K562 (cell line): ENCODE data around the gene XPR1. TPM values are rescaled to one million over a fixed set of nuclear protein-coding genes. Genes with fewer than 3 reads are reported as not detected.
"Not testable (repeated sequence)": the region's sequence is repeated elsewhere in the genome, so short reads cannot be mapped to it uniquely, and the experiment has no call there.

ENCODE experiments used
- ATAC-seq: fragments of 200-7000 bp; cut with Tn5 transposase; 3 replicates; pipeline ENCODE4 v1.9.1; 2020; ENCODE audit warnings: moderate library complexity
- BruUV-seq: library from RNA; stranded (reverse); fragments of 400-500 nt; replicated peaks from 2 replicates; lab custom pipeline; 2021; lab: Mats Ljungman, UMichigan
- CTCF ChIA-PET: fragments of 300-600 bp; formaldehyde crosslinking; extraction: SDS; loops from one replicate; lab custom pipeline; 2021; ENCODE audit warnings: low intra/inter-chr PET ratio; lab: Yijun Ruan, JAX
- POLR2A ChIA-PET: fragments of 300-600, 350-650 bp; sonication (Branson Sonifier 250); formaldehyde crosslinking; extraction: SDS; loops from one replicate; lab custom pipeline; 2021; ENCODE audit warnings: antibody characterized with exemption, inconsistent platforms; lab: Yijun Ruan, JAX
- DNase-seq, 4 experiments: peaks; one replicate each; pipeline versions ENCODE4 v3.0.0 to v3.0.0-alpha.2; 2011 to 2018; ENCODE audit warnings: low spot score in 3 of 4, mixed read lengths in 3 of 4; ENCODE audit errors: extremely low read depth in 1 of 4
- FAIRE-seq: peaks from 2 replicates; lab custom pipeline; 2011; peaks lifted over from hg19 to GRCh38; lab: Jason Lieb, UNC
- H2AFZ ChIP-seq: 2 replicates; pipeline ENCODE4 v1.6.0; 2011; ENCODE audit warnings: low read depth, low read length, control low read depth, inconsistent platforms
- H3K27ac ChIP-seq: fragments of 200-600 bp; 3 replicates; pipeline ENCODE4 v1.8.0; 2011; ENCODE audit warnings: low read depth, mild to moderate bottlenecking, control low read depth, inconsistent platforms, low read length, moderate library complexity, mixed read lengths; ENCODE audit errors: extremely low read depth
- H3K27me3 ChIP-seq, 2 experiments: fragments of 300-600 bp in 1 of 2; 2 replicates in 1 of 2; 3 replicates in 1 of 2; pipeline versions ENCODE4 v1.6.0 to v1.8.0; 2011; ENCODE audit warnings: inconsistent platforms in 2 of 2, low read length in 2 of 2, mild to moderate bottlenecking in 1 of 2, mixed read lengths in 1 of 2, moderate library complexity in 1 of 2; ENCODE audit not compliant: control insufficient read depth in 2 of 2, insufficient read depth in 2 of 2
- H3K36me3 ChIP-seq: fragments of 300-600 bp; 3 replicates; pipeline ENCODE4 v1.8.0; 2011; ENCODE audit warnings: mild to moderate bottlenecking, low read length, inconsistent platforms; ENCODE audit not compliant: control insufficient read depth, insufficient read depth
- H3K4me1 ChIP-seq, 2 experiments: fragments of 200-600 bp in 1 of 2; replicated peaks in 1 of 2; 2 replicates in 1 of 2; 3 replicates in 1 of 2; pipeline versions ENCODE4 v1.5.1 to v1.8.0; 2011; ENCODE audit warnings: inconsistent platforms in 2 of 2, low read length in 2 of 2, mild to moderate bottlenecking in 1 of 2, mixed read lengths in 1 of 2, moderate library complexity in 1 of 2; ENCODE audit not compliant: control insufficient read depth in 2 of 2, insufficient read depth in 2 of 2
- H3K4me2 ChIP-seq: 2 replicates; pipeline ENCODE4 v1.6.1; 2011; ENCODE audit warnings: low read length, control low read depth, inconsistent platforms, mixed read lengths; ENCODE audit not compliant: insufficient read depth
- H3K4me3 ChIP-seq: fragments of 200-600 bp; sonication (generic), shearing (Covaris generic); 2 replicates; pipeline ENCODE4 v1.5.1; 2016; ENCODE audit warnings: control low read depth, inconsistent platforms
- H3K79me2 ChIP-seq: fragments of 200-600 bp; 3 replicates; pipeline ENCODE4 v1.8.0; 2011; ENCODE audit warnings: low read length, inconsistent platforms; ENCODE audit not compliant: control insufficient read depth, insufficient read depth
- H3K9ac ChIP-seq, 2 experiments: 2 replicates each; pipeline versions ENCODE4 v1.6.0 to v1.6.1; 2011; ENCODE audit warnings: low read depth in 2 of 2, low read length in 2 of 2, control low read depth in 1 of 2, inconsistent platforms in 1 of 2, mild to moderate bottlenecking in 1 of 2, mixed read lengths in 1 of 2; ENCODE audit not compliant: insufficient read depth in 1 of 2
- H3K9me1 ChIP-seq: one replicate; pipeline ENCODE4 v1.6.0; 2011; ENCODE audit warnings: inconsistent platforms, mild to moderate bottlenecking, low read length, moderate library complexity; ENCODE audit not compliant: control insufficient read depth, insufficient read depth
- H3K9me3 ChIP-seq: replicated peaks from 2 replicates; pipeline ENCODE4 v1.5.1; 2011; ENCODE audit warnings: low read depth, low read length, inconsistent platforms; ENCODE audit not compliant: control insufficient read depth, insufficient read depth
- H4K20me1 ChIP-seq: replicated peaks from 2 replicates; pipeline ENCODE4 v1.6.1; 2011; ENCODE audit warnings: low read length, inconsistent platforms, mixed read lengths; ENCODE audit not compliant: control insufficient read depth, insufficient read depth
- GATA2 ChIP-seq: sonication (generic); formaldehyde crosslinking; IDR thresholded peaks from 2 replicates; pipeline ENCODE4 v1.4.0; 2020; ENCODE audit warnings: mild to moderate bottlenecking, missing genetic modification reagents
- KDM1A ChIP-seq, 2 experiments: fragments of 450-650 bp; IDR thresholded peaks; 2 replicates each; pipeline ENCODE4 v1.6.1; 2016; ENCODE audit warnings: mild to moderate bottlenecking in 2 of 2
- MXD1 ChIP-seq: fragments of 250-450 bp; sonication (Bioruptor Pico); IDR thresholded peaks from 2 replicates; pipeline ENCODE4 v1.8.0; 2021; ENCODE audit warnings: borderline replicate concordance, mild to moderate bottlenecking, moderate library complexity; ENCODE audit not compliant: poor library complexity, severe bottlenecking
- WGBS: fragments of 100-300 bp; shearing (Covaris generic); methylation state at CpG from one replicate; pipeline ENCODE4 v1.1.6; 2016; ENCODE audit warnings: low coverage, mixed read lengths; ENCODE audit not compliant: insufficient coverage; ENCODE audit errors: missing lambda C conversion rate; 5-methylcytosine and 5-hydroxymethylcytosine counted together
- in situ Hi-C: fragments of 300-500 bp; cut with MboI; formaldehyde crosslinking; loops from 4 replicates; pipeline ENCODE4 v1.15.0; 2018; ENCODE audit warnings: inconsistent platforms, mixed read lengths
- intact Hi-C: fragments of 100-400 bp; cut with micrococcal nuclease; formaldehyde crosslinking; loops from 2 replicates; pipeline ENCODE4 v1.14.2; 2022
- polyA plus RNA-seq, 8 experiments: library from polyadenylated mRNA; depleted of rRNA in 4 of 8; stranded (reverse) in 5 of 8; unstranded in 3 of 8; fragments of >200 nt; fragmentation: Nextera tagmentation in 2 of 8; fragmentation: Illumina TruSeq in 1 of 8; extraction: Ambion mirVana in 2 of 8; extraction: Trizol in 1 of 8; gene quantifications; 2 replicates each; pipeline versions ENCODE4 v1.2.1 to v1.2.3, GENCODE V29; 2011 to 2014; ENCODE audit warnings: inconsistent platforms in 1 of 8, missing spikeins in 1 of 8
- total RNA-seq, 7 experiments: library from RNA; depleted of rRNA in 6 of 7; stranded (reverse); fragments of >200 nt in 6 of 7; fragmentation: Illumina TruSeq in 2 of 7; extraction: Trizol in 2 of 7; gene quantifications; 2 replicates each; pipeline versions ENCODE4 v1.2.1 to v1.2.3, GENCODE V29; 2011 to 2021; ENCODE audit warnings: low replicate concordance in 1 of 7
- TF ChIP-seq, protein P1 (sequence below), 2 experiments: IDR thresholded peaks in 1 of 2; conservative IDR thresholded peaks in 1 of 2; 2 replicates each; pipeline ENCODE4 v1.6.1; 2016; ENCODE audit warnings: low read depth in 2 of 2, mild to moderate bottlenecking in 1 of 2, missing compliant biosample characterization in 1 of 2, missing genetic modification characterization in 1 of 2, moderate library complexity in 1 of 2

Gene XPR1
- total and polyA plus RNA-seq, 9 of the 15 experiments (the other 6 are each of a cell fraction or from before 2014, with no cell fraction given), result 3.0 to 66.2 (median 38.6) TPM

DNA sequence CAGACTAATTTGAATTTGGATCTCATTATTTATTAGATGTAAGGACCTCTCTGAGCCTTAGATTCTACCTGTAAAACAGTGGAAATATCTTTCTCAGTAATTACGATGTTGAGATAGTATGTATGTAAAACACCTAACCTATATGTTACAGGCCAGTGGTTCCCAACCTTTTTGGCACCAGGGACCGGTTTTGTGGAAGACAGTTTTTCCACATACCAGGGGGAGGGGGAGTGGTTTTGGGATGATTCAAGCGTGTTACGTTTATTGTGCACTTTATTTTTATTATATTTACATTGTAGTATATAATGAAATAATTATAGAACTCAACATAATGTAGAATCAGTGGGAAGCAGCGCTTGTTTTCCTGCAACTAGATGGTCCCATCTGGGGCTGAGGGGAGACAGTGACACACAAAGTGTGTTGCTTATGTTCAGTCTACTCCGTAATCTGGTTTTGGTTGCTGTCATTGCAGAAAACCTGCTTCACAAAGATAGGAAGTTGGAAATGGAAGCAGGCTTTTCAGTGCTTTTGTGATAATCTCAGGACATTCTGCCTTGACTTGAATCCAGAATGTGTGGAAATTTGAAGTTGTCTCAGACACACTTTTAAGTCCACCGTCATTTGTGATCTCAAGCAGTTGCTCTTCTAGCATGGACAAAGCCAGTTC lies 12.8 kb downstream of the XPR1 start (continued):
- TF ChIP-seq MXD1, result no peak

GRCh38 chr1:180645261-180645660 lies 13.4 kb downstream of the XPR1 start:
- POLR2A ChIA-PET, H3K27ac ChIP-seq, H4K20me1 ChIP-seq, FAIRE-seq, H3K4me3 ChIP-seq, DNase-seq, ATAC-seq, H3K27me3 ChIP-seq, H2AFZ ChIP-seq, H3K9ac ChIP-seq, CTCF ChIA-PET, H3K9me1 ChIP-seq, H3K4me2 ChIP-seq, BruUV-seq, H3K9me3 ChIP-seq, intact Hi-C loops: not testable (repeated sequence)
- H3K36me3 ChIP-seq, result peaks cover 29% of the 10 kb centered on the region
- TF ChIP-seq KDM1A (IDR thresholded peaks at IDR 0.05) (peak; percentile 4 to 50; a peak in 3 of 4 replicates), GATA2 (CRISPR knock-in tag) (0 out of 2 replicates have a peak, but pooled peaks have one; percentile 3)
- TF ChIP-seq, protein P1, sequence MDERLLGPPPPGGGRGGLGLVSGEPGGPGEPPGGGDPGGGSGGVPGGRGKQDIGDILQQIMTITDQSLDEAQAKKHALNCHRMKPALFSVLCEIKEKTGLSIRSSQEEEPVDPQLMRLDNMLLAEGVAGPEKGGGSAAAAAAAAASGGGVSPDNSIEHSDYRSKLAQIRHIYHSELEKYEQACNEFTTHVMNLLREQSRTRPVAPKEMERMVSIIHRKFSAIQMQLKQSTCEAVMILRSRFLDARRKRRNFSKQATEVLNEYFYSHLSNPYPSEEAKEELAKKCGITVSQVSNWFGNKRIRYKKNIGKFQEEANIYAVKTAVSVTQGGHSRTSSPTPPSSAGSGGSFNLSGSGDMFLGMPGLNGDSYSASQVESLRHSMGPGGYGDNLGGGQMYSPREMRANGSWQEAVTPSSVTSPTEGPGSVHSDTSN (CRISPR knock-in tag; IDR thresholded peaks at IDR 0.05; ENCODE audit: low read depth), result not testable (repeated sequence)
- TF ChIP-seq, protein P1 (tag; conservative IDR thresholded peaks at IDR 0.05; ENCODE audit: low read depth), result 0 out of 2 replicates have a peak, but pooled peaks have one; percentile 34
- peaks cover 93% of the 10 kb centered on the region for H3K79me2 ChIP-seq
- WGBS, result 55% methylated on average over 5 of the region's 5 CpGs
- peaks cover 4 to 27% of the 10 kb centered on the region in 2 experiments; a peak in 4 of 5 replicates for H3K4me1 ChIP-seq
- in situ Hi-C loops, result loop anchor here (25.0 kb wide), 1 partner anchor 517 kb away; no protein-coding TSS in a partner anchor
